ENCODE measurements around the gene EIF3L. TPM values are rescaled to one million over a fixed set of nuclear protein-coding genes. Genes with fewer than 3 reads are reported as not detected.

Gene EIF3L
- total and polyA plus RNA-seq, 10 of the 15 experiments (the other 5 are each of a cell fraction or from before 2014, with no cell fraction given), result 294 to 1,037 (median 618) TPM

- no peak for DNase-seq (ENCODE audit: low read depth, low spot score)
- POLR2A ChIA-PET, result interaction anchor here (0.6 to 2.4 kb wide), 3 partner anchors 8 to 35 kb away, joined by 4 to 16 read pairs (median 4); partner anchors contain the start of gene MICALL1
- H3K27ac ChIP-seq (ENCODE audit: control insufficient read depth, insufficient read depth), result no peak overlapping the region
- SMC1A ChIA-PET (ENCODE audit: uncharacterized antibody, unreplicated experiment), result interaction anchor here (1.8 to 2.0 kb wide), 2 partner anchors 10 to 68 kb away, joined by 4 to 9 read pairs; no protein-coding TSS in a partner anchor
- no peak for ATAC-seq
- no peak for FAIRE-seq
- intact Hi-C loops (cut with micrococcal nuclease; ENCODE audit: unreplicated experiment), result no loop called here
- WGBS (ENCODE audit: insufficient coverage, insufficient replicate concordance, low lambda C conversion rate, missing lambda C conversion rate), result 64% methylated on average over 2 of the region's 2 CpGs
- H3K79me2 ChIP-seq (ENCODE audit: control insufficient read depth, insufficient read depth, low read length), result no peaks in the 10 kb centered on the region
- H3K27me3 ChIP-seq (replicated peaks in 1 of 2; ENCODE audit: control insufficient read depth in 2 of 2, insufficient read depth in 2 of 2, low read length in 1 of 2), result no peaks in the 10 kb centered on the region
- no peaks in the 10 kb centered on the region; a peak in 1 of 4 replicates for H3K36me3 ChIP-seq (ENCODE audit: control insufficient read depth in 2 of 2, insufficient read depth in 2 of 2, low read length in 1 of 2)
- no peaks in the 10 kb centered on the region for H4K20me1 ChIP-seq (ENCODE audit: control insufficient read depth, insufficient read depth)
- no TSS peak for BruUV-seq (replicated peaks)
- no peak overlapping the region for H3K9ac ChIP-seq (ENCODE audit: control insufficient read depth, insufficient read depth, low read length)
- TF ChIP-seq, protein P1, sequence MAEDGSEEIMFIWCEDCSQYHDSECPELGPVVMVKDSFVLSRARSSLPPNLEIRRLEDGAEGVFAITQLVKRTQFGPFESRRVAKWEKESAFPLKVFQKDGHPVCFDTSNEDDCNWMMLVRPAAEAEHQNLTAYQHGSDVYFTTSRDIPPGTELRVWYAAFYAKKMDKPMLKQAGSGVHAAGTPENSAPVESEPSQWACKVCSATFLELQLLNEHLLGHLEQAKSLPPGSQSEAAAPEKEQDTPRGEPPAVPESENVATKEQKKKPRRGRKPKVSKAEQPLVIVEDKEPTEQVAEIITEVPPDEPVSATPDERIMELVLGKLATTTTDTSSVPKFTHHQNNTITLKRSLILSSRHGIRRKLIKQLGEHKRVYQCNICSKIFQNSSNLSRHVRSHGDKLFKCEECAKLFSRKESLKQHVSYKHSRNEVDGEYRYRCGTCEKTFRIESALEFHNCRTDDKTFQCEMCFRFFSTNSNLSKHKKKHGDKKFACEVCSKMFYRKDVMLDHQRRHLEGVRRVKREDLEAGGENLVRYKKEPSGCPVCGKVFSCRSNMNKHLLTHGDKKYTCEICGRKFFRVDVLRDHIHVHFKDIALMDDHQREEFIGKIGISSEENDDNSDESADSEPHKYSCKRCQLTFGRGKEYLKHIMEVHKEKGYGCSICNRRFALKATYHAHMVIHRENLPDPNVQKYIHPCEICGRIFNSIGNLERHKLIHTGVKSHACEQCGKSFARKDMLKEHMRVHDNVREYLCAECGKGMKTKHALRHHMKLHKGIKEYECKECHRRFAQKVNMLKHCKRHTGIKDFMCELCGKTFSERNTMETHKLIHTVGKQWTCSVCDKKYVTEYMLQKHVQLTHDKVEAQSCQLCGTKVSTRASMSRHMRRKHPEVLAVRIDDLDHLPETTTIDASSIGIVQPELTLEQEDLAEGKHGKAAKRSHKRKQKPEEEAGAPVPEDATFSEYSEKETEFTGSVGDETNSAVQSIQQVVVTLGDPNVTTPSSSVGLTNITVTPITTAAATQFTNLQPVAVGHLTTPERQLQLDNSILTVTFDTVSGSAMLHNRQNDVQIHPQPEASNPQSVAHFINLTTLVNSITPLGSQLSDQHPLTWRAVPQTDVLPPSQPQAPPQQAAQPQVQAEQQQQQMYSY (CRISPR knock-in tag; IDR thresholded peaks at IDR 0.05), result no peak
- TF ChIP-seq NFIC (IDR thresholded peaks at IDR 0.05; ENCODE audit: low read depth, low read length), result no peak
- no peak for TF ChIP-seq NBN (IDR thresholded peaks at IDR 0.05)
- no peak for TF ChIP-seq GABPA (IDR thresholded peaks at IDR 0.05; ENCODE audit: low read depth)
- TF ChIP-seq SRF (IDR thresholded peaks at IDR 0.05; ENCODE audit: low read depth in 2 of 2, low read length in 2 of 2), result no peak
- TF ChIP-seq CHD1 (IDR thresholded peaks at IDR 0.05; ENCODE audit: low read depth, low read length), result no peak
- TF ChIP-seq KAT2A (conservative IDR thresholded peaks at IDR 0.05; ENCODE audit: control insufficient read depth, low read depth, low read length), result no peak
- TF ChIP-seq JUND (IDR thresholded peaks at IDR 0.05; ENCODE audit: low read depth, low read length), result no peak
- no peak for TF ChIP-seq RAD51 (IDR thresholded peaks at IDR 0.05)
- no peak for TF ChIP-seq POLR2AphosphoS2 (IDR thresholded peaks at IDR 0.05; ENCODE audit: low read depth, low read length)
- no peak for TF ChIP-seq ZBTB4 (CRISPR knock-in tag; IDR thresholded peaks at IDR 0.05)
- no peak for TF ChIP-seq HDAC6 (IDR thresholded peaks at IDR 0.05; ENCODE audit: unreplicated experiment)
- TF ChIP-seq IRF4 (IDR thresholded peaks at IDR 0.05; ENCODE audit: low read depth, low read length), result no peak
- TF ChIP-seq SMAD1 (IDR thresholded peaks at IDR 0.05; ENCODE audit: low read depth, partially characterized antibody), result no peak
- TF ChIP-seq SIX5 (IDR thresholded peaks at IDR 0.05; ENCODE audit: low read depth, low read length, severe bottlenecking), result no peak
- H3K4me2 ChIP-seq (ENCODE audit: control insufficient read depth, insufficient read depth), result no peak overlapping the region
- CTCF ChIA-PET, result interaction anchor here (0.6 to 3.4 kb wide), 7 partner anchors 8 to 202 kb away, joined by 3 to 19 read pairs (median 3); partner anchors contain the start of gene MICALL1
- H2AFZ ChIP-seq (ENCODE audit: control insufficient read depth, low read depth, low read length), result no peak overlapping the region
- RAD21 ChIA-PET (ENCODE audit: unreplicated experiment), result interaction anchor here (0.6 to 2.2 kb wide), 3 partner anchors 8 to 68 kb away, joined by 3 to 9 read pairs (median 3); partner anchors contain the start of gene MICALL1
- H3K4me1 ChIP-seq (ENCODE audit: control insufficient read depth, insufficient read depth, low read length), result peaks cover 11% of the 10 kb centered on the region
- in situ Hi-C loops (cut with MboI), result no loop called here
- no peaks in the 10 kb centered on the region for H3K9me3 ChIP-seq (replicated peaks; ENCODE audit: control insufficient read depth, insufficient read depth, low read length)
- no peak overlapping the region for H3K4me3 ChIP-seq
These were observed 48.6 kb downstream of the EIF3L start for GRCh38 chr22:37897807-37898206.
